Superior temporal gyrus (tissue), 1 donor: Measurements from ENCODE around the gene TTLL5.

Experiments used
- DNase-seq: peaks from one replicate; pipeline ENCODE4 v3.0.0-alpha.2; 2016; ENCODE audit errors: extremely low spot score

The TTLL5 gene

GRCh38 chr14:75697918-75698317 lies 36.9 kb downstream of the TTLL5 start:
- DNase-seq: no peak

GRCh38 chr14:75699331-75699730 lies 38.3 kb downstream of the TTLL5 start:
- DNase-seq: no peak

GRCh38 chr14:75700295-75700694 lies 39.2 kb downstream of the TTLL5 start:
- no peak for DNase-seq

- peak; percentile 9 for DNase-seq
Observed at GRCh38 chr14:75702122-75702521, 41.1 kb downstream of the TTLL5 start.

GRCh38 chr14:75702616-75703261 lies 41.7 kb downstream of the TTLL5 start:
- DNase-seq: peak; percentile 23

- DNase-seq: no peak
Observed at GRCh38 chr14:75703467-75703866, 42.4 kb downstream of the TTLL5 start.

- no peak for DNase-seq
Observed at GRCh38 chr14:75705014-75705413, 44.0 kb downstream of the TTLL5 start.

GRCh38 chr14:75709207-75709812 lies 48.3 kb downstream of the TTLL5 start:
- peak; percentile 95 for DNase-seq

- DNase-seq: peak; percentile 80
Observed at GRCh38 chr14:75711105-75711795, 50.2 kb downstream of the TTLL5 start.

- peak; percentile 92 for DNase-seq
Observed at GRCh38 chr14:75711796-75712211, 50.8 kb downstream of the TTLL5 start.

- no peak for DNase-seq
Observed at GRCh38 chr14:75714991-75715390, 53.9 kb downstream of the TTLL5 start.

- no peak for DNase-seq
Observed at GRCh38 chr14:75715926-75716780, 55.1 kb downstream of the TTLL5 start.

- no peak for DNase-seq
Observed at GRCh38 chr14:75717729-75718128, 56.7 kb downstream of the TTLL5 start.

- no peak for DNase-seq
Observed at GRCh38 chr14:75718199-75718598, 57.2 kb downstream of the TTLL5 start.

- no peak for DNase-seq
Observed at GRCh38 chr14:75720116-75720515, 59.1 kb downstream of the TTLL5 start.

GRCh38 chr14:75720842-75721498 lies 59.9 kb downstream of the TTLL5 start:
- DNase-seq: peak; percentile 94

GRCh38 chr14:75723716-75724115 lies 62.7 kb downstream of the TTLL5 start:
- DNase-seq: no peak

- DNase-seq: no peak
Observed at GRCh38 chr14:75724414-75725204, 63.6 kb downstream of the TTLL5 start.

GRCh38 chr14:75725481-75725880 lies 64.4 kb downstream of the TTLL5 start:
- DNase-seq: no peak

- DNase-seq: no peak
Observed at GRCh38 chr14:75726321-75726720, 65.3 kb downstream of the TTLL5 start.

GRCh38 chr14:75727124-75727523 lies 66.1 kb downstream of the TTLL5 start:
- no peak for DNase-seq
